ENCODE measurements around the gene WBP2NL.

DNA sequence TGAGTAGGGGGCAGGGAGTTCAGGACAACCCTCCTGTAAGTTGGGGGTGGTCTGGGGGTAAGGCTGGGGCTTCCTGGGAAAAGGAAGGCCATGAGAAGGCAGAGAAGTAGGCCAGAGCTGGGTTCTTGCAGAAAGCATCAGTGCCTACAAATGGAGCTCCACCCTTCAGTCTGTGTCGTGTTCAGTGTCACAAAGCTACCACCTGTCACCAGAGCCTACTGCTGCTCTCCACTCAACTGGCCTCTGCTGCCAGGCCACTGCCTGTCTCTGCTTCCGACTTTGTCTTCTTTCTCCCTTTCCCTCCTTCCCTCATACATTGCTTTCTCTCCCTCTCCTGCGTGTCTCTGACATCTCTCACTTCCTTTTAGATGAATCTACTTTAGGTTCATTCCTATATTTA lies 3.4 kb upstream of the WBP2NL start:
- TF ChIP-seq, protein P1, sequence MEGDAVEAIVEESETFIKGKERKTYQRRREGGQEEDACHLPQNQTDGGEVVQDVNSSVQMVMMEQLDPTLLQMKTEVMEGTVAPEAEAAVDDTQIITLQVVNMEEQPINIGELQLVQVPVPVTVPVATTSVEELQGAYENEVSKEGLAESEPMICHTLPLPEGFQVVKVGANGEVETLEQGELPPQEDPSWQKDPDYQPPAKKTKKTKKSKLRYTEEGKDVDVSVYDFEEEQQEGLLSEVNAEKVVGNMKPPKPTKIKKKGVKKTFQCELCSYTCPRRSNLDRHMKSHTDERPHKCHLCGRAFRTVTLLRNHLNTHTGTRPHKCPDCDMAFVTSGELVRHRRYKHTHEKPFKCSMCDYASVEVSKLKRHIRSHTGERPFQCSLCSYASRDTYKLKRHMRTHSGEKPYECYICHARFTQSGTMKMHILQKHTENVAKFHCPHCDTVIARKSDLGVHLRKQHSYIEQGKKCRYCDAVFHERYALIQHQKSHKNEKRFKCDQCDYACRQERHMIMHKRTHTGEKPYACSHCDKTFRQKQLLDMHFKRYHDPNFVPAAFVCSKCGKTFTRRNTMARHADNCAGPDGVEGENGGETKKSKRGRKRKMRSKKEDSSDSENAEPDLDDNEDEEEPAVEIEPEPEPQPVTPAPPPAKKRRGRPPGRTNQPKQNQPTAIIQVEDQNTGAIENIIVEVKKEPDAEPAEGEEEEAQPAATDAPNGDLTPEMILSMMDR (IDR thresholded peaks at IDR 0.05; ENCODE audit: insufficient read depth, low read length), result no peak
- TF ChIP-seq POLR2AphosphoS5 (IDR thresholded peaks at IDR 0.05; ENCODE audit: low read depth), result no peak
- TF ChIP-seq, protein P2, sequence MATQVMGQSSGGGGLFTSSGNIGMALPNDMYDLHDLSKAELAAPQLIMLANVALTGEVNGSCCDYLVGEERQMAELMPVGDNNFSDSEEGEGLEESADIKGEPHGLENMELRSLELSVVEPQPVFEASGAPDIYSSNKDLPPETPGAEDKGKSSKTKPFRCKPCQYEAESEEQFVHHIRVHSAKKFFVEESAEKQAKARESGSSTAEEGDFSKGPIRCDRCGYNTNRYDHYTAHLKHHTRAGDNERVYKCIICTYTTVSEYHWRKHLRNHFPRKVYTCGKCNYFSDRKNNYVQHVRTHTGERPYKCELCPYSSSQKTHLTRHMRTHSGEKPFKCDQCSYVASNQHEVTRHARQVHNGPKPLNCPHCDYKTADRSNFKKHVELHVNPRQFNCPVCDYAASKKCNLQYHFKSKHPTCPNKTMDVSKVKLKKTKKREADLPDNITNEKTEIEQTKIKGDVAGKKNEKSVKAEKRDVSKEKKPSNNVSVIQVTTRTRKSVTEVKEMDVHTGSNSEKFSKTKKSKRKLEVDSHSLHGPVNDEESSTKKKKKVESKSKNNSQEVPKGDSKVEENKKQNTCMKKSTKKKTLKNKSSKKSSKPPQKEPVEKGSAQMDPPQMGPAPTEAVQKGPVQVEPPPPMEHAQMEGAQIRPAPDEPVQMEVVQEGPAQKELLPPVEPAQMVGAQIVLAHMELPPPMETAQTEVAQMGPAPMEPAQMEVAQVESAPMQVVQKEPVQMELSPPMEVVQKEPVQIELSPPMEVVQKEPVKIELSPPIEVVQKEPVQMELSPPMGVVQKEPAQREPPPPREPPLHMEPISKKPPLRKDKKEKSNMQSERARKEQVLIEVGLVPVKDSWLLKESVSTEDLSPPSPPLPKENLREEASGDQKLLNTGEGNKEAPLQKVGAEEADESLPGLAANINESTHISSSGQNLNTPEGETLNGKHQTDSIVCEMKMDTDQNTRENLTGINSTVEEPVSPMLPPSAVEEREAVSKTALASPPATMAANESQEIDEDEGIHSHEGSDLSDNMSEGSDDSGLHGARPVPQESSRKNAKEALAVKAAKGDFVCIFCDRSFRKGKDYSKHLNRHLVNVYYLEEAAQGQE (IDR thresholded peaks at IDR 0.05; ENCODE audit: insufficient replicate concordance, low read depth), result no peak
- TF ChIP-seq SPI1 (IDR thresholded peaks at IDR 0.05; ENCODE audit: borderline replicate concordance, low read depth), result no peak
